ENCODE results near the gene HOXA5.
A peak's percentile ranks its signal among the peaks of the same experiment; 100 is the strongest.

HOXA5 gene

DNA sequence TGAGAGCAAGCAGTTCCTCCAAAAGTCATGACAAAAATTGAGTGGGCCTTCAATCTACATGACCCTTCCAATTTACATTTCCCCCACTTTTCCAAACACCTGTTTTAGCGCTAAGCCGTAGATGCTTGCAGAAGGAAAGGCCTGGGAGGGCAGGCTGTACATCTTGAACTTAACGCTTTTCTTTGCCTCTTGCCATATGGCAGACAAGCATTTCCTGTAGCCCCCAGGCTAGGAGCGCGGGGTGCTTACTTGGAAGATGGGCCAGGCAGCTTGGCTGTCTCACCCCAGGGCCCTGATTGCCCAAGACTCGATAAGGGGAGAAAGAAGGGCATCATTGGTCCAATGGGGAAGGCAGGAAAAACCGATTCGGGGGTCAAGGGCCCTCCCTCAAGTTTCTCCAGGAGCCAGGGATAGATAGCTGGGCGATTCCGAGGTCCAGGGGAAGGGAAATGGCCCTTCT, 28.9 kb upstream of the HOXA5 start:
- TF ChIP-seq CTCF (IDR thresholded peaks at IDR 0.05), result no peak
- DNase-seq (ENCODE audit: low spot score), result no peak
- Histone ChIP-seq H3K4me3 (peak overlapping the region; percentile 76), H3K27ac (no peak overlapping the region)

DNA sequence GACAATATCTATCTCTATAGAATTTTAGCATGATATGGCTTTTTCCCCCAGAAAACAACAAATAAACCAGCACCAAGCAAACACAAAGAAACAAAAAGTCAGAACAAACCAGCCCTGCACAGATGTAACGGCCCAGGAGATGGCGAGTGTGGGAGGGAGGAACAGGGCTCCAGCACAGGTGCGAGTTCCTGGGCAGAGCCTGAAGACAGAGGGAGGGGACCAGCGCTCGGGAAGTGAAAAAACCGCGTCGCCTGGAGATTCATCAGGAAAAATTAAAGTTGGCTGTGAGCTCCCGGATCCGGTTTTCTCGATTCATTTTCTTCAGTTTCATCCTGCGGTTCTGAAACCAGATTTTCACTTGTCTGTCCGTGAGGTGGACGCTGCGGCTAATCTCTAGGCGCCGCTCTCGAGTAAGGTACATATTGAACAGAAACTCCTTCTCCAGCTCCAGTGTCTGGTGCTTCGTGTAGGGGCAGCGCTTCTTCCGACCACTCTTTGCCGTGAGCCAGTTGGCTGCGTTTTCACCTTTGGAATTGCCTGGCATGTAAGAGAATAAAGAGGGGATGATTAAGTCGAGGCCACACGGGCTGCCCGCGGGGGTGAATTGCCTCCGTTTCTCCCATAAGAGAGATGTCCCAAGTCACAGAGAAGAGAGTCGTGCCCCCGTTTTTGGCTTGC, 28.3 kb upstream of the HOXA5 start:
- no peak overlapping the region for H3K27ac ChIP-seq
- no peak for TF ChIP-seq CTCF (IDR thresholded peaks at IDR 0.05)
- no peak for DNase-seq (ENCODE audit: low spot score)
- H3K4me3 ChIP-seq, result no peak overlapping the region

DNA sequence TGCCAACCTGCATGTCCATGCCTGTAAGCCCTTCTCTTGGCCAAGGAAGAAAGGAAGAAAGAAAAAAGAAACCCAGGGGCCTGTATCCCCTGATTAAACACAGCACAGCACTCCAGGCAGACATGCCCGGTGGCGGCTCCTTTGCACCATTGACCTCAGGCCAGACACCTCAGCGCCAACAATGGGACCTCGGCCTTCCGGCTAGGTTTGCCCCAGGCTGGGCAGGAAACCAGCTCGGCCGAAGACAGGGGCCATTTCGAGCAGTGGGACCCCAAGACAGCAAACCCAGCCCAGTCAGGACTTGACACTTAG, 27.8 kb upstream of the HOXA5 start:
- DNase-seq (ENCODE audit: low spot score), result no peak
- no peak overlapping the region for H3K4me3 ChIP-seq

DNA sequence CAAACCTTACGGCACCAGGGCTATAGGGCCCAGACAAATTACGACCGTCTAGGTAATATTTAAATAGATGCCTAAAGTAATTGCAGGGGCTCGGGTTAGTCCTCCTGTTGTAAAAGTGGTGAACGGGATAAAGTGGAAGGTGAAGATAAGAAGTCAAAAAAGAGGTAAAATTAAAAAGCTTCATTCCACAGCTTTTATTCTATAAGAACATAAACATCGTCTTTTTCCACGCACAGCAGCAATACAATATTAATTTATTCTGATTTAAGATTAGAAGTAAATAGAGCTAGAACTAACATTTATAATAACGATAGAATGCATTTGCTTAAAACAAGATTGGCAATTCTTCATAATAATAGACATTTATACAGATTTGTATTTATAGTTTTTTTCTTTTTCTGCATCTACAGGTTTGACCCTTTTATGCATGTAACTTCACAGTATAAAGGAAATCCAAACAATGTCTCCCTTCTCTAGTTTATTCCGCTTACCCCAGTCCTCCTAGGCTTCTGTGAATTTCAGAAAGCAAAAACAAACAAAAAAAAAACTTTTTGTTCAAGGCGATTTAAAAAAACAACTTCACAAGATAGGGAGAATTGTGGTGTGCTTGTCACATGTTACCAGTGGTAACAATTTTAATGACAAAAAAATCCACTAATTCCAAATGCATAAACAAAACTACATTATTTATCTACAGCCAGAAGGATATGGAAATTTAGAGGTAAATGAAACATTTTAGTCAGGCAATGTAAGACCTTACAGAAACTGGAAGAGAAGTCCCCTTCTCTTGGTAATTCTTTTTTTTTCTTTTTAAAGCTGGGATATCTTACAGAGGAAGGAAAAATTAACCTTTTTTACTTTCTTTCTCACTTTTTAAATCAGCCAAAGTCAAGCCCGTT, 27.2 kb upstream of the HOXA5 start:
- no peak for DNase-seq (ENCODE audit: low spot score)
- Histone ChIP-seq H3K27ac (no peak overlapping the region), H3K4me3 (no peak overlapping the region)
- no peak for TF ChIP-seq CTCF (IDR thresholded peaks at IDR 0.05)

More for the DNA sequence above, 27.8 kb upstream of the HOXA5 start:
- no peak for TF ChIP-seq CTCF (IDR thresholded peaks at IDR 0.05)
- H3K27ac ChIP-seq, result no peak overlapping the region

- TF ChIP-seq CTCF (IDR thresholded peaks at IDR 0.05), result no peak
- Histone ChIP-seq H3K4me3 (peak overlapping the region; percentile 21), H3K27ac (no peak overlapping the region)
- no peak for DNase-seq (ENCODE audit: low spot score)
Measured at GRCh38 chr7:27169658-27170425, 26.4 kb upstream of the HOXA5 start.

- H3K27ac ChIP-seq, result no peak overlapping the region
Measured at GRCh38 chr7:27168265-27168947, 24.9 kb upstream of the HOXA5 start.

More at GRCh38 chr7:27168265-27168947, 24.9 kb upstream of the HOXA5 start:
- TF ChIP-seq CTCF (IDR thresholded peaks at IDR 0.05), result no peak
- no peak overlapping the region for H3K4me3 ChIP-seq
- DNase-seq (ENCODE audit: low spot score), result no peak
